Pancreas (tissue), 10 donors: ENCODE results near the gene AKR1E2. TPM values are rescaled to one million over a fixed set of nuclear protein-coding genes. Genes with fewer than 3 reads are reported as not detected.
A peak's percentile ranks its signal among the peaks of the same experiment; 100 is the strongest.

Source experiments
- ATAC-seq, 4 donors: fragments of 200-7000 bp; cut with Tn5 transposase; one replicate each; pipeline versions ENCODE4 v1.8.0 to v1.9.1; 2020; ENCODE audit warnings: mild to moderate bottlenecking in 4 of 4, moderate library complexity in 4 of 4
- DNase-seq, 6 donors: peaks; one replicate each; pipeline ENCODE4 v3.0.0-alpha.2; 2020
- FAIRE-seq: peaks from 2 replicates; lab custom pipeline; 2012; peaks lifted over from hg19 to GRCh38; lab: Jason Lieb, UNC
- H3K27ac ChIP-seq, 4 donors: fragments of 200-600 bp; sonication (generic); 1 replicate in 3 of 4; 2 replicates in 1 of 4; pipeline versions ENCODE4 v1.5.0 to v1.8.0; 2020
- H3K27me3 ChIP-seq, 4 donors: fragments of 200-600 bp; one replicate each; pipeline ENCODE4 v1.8.0; 2021
- H3K36me3 ChIP-seq, 3 donors: fragments of 200-600 bp; sonication (generic) in 1 of 3; one replicate each; pipeline versions ENCODE4 v1.5.0 to v1.8.0; 2020 to 2021
- H3K4me1 ChIP-seq, 3 donors: fragments of 200-600 bp; one replicate each; pipeline ENCODE4 v1.8.0; 2021
- H3K4me3 ChIP-seq, 4 donors: fragments of 200-600 bp; sonication (generic) in 2 of 4; one replicate each; pipeline versions ENCODE4 v1.5.0 to v1.8.0; 2020 to 2021
- H3K9me3 ChIP-seq, 4 donors: fragments of 200-600 bp; one replicate each; pipeline ENCODE4 v1.8.0; 2021
- CTCF ChIP-seq, 4 donors: fragments of 200-600 bp; sonication (generic) in 3 of 4; IDR thresholded peaks; one replicate each; pipeline versions ENCODE4 v1.5.0 to v1.8.0; 2021; ENCODE audit warnings: antibody characterized with exemption in 4 of 4
- WGBS, 2 donors: extraction: QIAGEN DNeasy Blood & Tissue Kit; methylation state at CpG; one replicate each; pipeline ENCODE4 v1.1.7; 2013; 5-methylcytosine and 5-hydroxymethylcytosine counted together
- intact Hi-C, 3 donors: fragments of 100-400 bp; cut with DNase I; formaldehyde crosslinking; loops; one replicate each; pipeline versions ENCODE4 v1.11.1 to v1.14.2; 2022
- polyA plus RNA-seq, 2 donors: library from polyadenylated mRNA; stranded (reverse); fragments of 200-250 nt; gene quantifications; one replicate each; pipeline ENCODE4 v1.2.3, GENCODE V29; 2013
- total RNA-seq, 6 donors: library from RNA; stranded (reverse); fragmentation: NEBNext Ultra II Directional in 4 of 6; extraction: Animal tissue kit (Norgen Biotek cat#: 25700) in 4 of 6; gene quantifications; one replicate each; pipeline versions ENCODE4 v1.2.1 to v1.2.4, GENCODE V29; 2021 to 2023
- donor health status: healthy with polysubstance abuse.
- donor health status: DM: no; HTN: no; CAD: no; lungs with moderate emphysema.
- donor health status: DM: no; HTN: no; CAD: no.
- donor health status: control.
- donor health status: control.
- donor health status: Bipolar disorder and iron deficiency.
- donor health status: DM: yes; HTN: yes; CAD: no.
- donor health status: DM: no; HTN: no; CAD: no.
- donor health status: DM: no; HTN: no; CAD: no.
- donor health status: DM: yes; HTN: yes; CAD: no.

The AKR1E2 gene
- total and polyA plus RNA-seq, 8 donors = 0.85 to 10.2 (median 2.4) TPM

GRCh38 chr10:4819707-4820106, 6.3 kb upstream of the AKR1E2 start:
- WGBS, 2 donors = 59 to 64% methylated on average over 7 of the region's 7 CpGs
- no peak for FAIRE-seq
- no peak for DNase-seq
- Histone ChIP-seq H3K9me3 (no peaks in the 10 kb centered on the region), H3K4me3 (no peak overlapping the region), H3K27ac (no peak overlapping the region), H3K27me3 (no peaks in the 10 kb centered on the region), H3K36me3 (no peaks in the 10 kb centered on the region), H3K4me1 (peaks cover 0 to 3% (median 0%) of the 10 kb centered on the region in 3 donors)
- intact Hi-C loops = no loop called here
- no peak for ATAC-seq
- no peak for TF ChIP-seq CTCF (IDR thresholded peaks at IDR 0.05)

DNA sequence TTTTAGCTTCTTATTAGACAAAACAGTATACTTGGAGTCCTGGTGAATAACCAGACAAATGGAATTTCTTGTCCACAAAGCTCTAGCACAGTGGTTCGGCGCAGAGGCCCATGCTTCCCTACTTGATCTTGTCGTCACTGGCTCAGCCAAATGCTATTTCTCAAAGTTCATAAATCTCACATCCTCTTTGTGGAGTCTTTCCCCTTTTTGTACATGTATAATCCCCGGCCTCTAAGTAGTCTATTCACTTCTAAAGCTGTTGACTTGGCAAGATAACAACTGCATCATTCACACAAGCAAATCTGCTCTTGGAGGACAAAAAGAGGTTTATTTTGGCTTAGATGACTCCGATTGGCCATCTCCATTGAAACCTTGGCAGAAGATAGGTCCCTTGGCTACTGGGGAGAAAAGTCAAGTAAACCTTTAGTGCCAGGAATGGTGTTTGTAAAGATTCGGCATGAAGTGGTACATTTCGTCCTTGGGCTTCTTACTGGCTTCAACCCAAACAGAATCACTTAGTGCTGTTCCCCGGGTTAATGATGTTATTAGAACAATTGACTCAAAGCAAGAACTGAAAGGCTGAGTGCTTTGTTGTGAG, 5.1 kb upstream of the AKR1E2 start:
- Histone ChIP-seq H3K27me3 (no peaks in the 10 kb centered on the region), H3K36me3 (no peaks in the 10 kb centered on the region), H3K9me3 (no peaks in the 10 kb centered on the region), H3K4me1 (no peaks in the 10 kb centered on the region), H3K27ac (no peak overlapping the region), H3K4me3 (no peak overlapping the region)
- DNase-seq = no peak
- FAIRE-seq = no peak
- ATAC-seq = peak in 2 of 4 donors; percentile 27 to 53
- no peak for TF ChIP-seq CTCF (IDR thresholded peaks at IDR 0.05)
- 53 to 71% methylated on average over 8 of the region's 8 CpGs for WGBS, 2 donors
- intact Hi-C loops = no loop called here

DNA sequence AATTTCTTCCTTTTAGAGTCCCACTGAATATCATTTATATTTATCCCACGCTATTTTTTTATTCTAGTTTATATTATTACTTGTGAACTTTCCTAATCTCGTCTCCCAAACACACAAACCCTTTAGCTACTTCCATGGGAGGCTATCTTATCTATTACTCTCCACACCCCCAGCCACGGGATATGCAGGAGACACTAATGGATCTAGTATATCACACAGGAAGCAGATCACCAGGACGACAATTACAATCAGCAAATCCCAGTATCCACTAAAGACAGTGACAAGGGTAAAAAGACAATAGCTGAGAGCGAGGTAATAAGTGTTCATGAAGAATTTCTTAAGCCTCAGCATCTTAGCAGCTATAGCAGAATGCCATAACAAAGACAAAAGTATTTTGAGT, 3.8 kb upstream of the AKR1E2 start:
- Histone ChIP-seq H3K36me3 (no peaks in the 10 kb centered on the region), H3K4me1 (peaks cover 0 to 4% (median 0%) of the 10 kb centered on the region in 3 donors), H3K27me3 (no peaks in the 10 kb centered on the region), H3K4me3 (no peak overlapping the region), H3K27ac (no peak overlapping the region), H3K9me3 (no peaks in the 10 kb centered on the region)
- TF ChIP-seq CTCF (IDR thresholded peaks at IDR 0.05) = no peak
- DNase-seq = no peak
- WGBS, 2 donors = 43 to 54% methylated on average over 5 of the region's 5 CpGs
- FAIRE-seq = no peak
- intact Hi-C loops = no loop called here
- no peak for ATAC-seq

GRCh38 chr10:4824791-4825310, 1.2 kb upstream of the AKR1E2 start:
- intact Hi-C loops = no loop called here
- 96 to 99% methylated on average over 5 of the region's 5 CpGs for WGBS, 2 donors
- no peak for TF ChIP-seq CTCF (IDR thresholded peaks at IDR 0.05)
- H3K4me1 ChIP-seq = peaks cover 0 to 4% (median 0%) of the 10 kb centered on the region in 3 donors
- no peak overlapping the region for H3K4me3 ChIP-seq
- FAIRE-seq (no peak), ATAC-seq (no peak), DNase-seq (no peak)
- H3K27ac ChIP-seq = no peak overlapping the region
- no peaks in the 10 kb centered on the region for H3K9me3 ChIP-seq
- H3K36me3 ChIP-seq = no peaks in the 10 kb centered on the region
- no peaks in the 10 kb centered on the region for H3K27me3 ChIP-seq

DNA sequence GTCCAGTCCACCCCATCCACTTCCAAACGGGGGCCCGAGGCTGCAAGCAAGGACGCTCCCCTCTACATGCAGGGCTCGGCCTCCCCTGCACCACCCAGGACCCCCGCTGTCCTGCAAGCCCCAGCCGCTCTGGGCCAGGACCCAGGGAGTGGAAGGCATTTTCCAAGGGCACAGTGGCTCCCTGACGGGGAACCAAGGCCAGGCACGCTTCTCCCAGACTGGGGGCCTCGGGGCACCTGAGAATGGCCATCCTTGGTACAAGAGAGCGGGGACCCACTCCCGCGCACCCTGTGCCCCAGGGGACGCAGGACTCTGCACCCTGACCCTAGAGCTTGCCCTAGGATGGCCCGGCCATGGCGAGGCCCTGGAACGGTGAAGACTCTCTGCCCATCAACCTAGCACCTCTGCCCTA, 545 bp upstream of the AKR1E2 start:
- TF ChIP-seq CTCF (IDR thresholded peaks at IDR 0.05) = no peak
- DNase-seq (peak in 2 of 6 donors; percentile 36 to 74), ATAC-seq (peak in 1 of 4 donors; percentile 1), FAIRE-seq (no peak)
- no peaks in the 10 kb centered on the region for H3K27me3 ChIP-seq
- H3K36me3 ChIP-seq = no peaks in the 10 kb centered on the region
- H3K4me3 ChIP-seq = peak overlapping the region in 2 of 4 donors; percentile 54 to 73
- intact Hi-C loops = no loop called here
- WGBS, 2 donors = 94 to 96% methylated on average over 16 of the region's 16 CpGs
- H3K9me3 ChIP-seq = no peaks in the 10 kb centered on the region
- H3K4me1 ChIP-seq = peaks cover 0 to 4% (median 0%) of the 10 kb centered on the region in 3 donors
- no peak overlapping the region for H3K27ac ChIP-seq
